Measurements from ENCODE around the gene OXGR1. TPM values are rescaled to one million over a fixed set of nuclear protein-coding genes. Genes with fewer than 3 reads are reported as not detected.

Gene OXGR1
- polyA plus RNA-seq, 1 donor from 2014 or later = not detected

GRCh38 chr13:96999091-96999490 lies 4.8 kb upstream of the OXGR1 start:
- no peaks in the 10 kb centered on the region for H3K9me3 ChIP-seq (ENCODE audit: low read length)
- H3F3A ChIP-seq (ENCODE audit: insufficient read depth, low read length, poor library complexity, severe bottlenecking) = no peaks in the 10 kb centered on the region
- no peak overlapping the region for H2AFZ ChIP-seq (ENCODE audit: low read depth, low read length)
- no peaks in the 10 kb centered on the region for H3K79me2 ChIP-seq (replicated peaks; ENCODE audit: insufficient read depth, low read length)
- H3K9ac ChIP-seq (ENCODE audit: low read length) = no peak overlapping the region
- H3K36me3 ChIP-seq (ENCODE audit: insufficient read depth, low read length) = no peaks in the 10 kb centered on the region
- H3K4me3 ChIP-seq (ENCODE audit: low read length) = no peak overlapping the region
- H3K9me2 ChIP-seq (ENCODE audit: insufficient read depth, low read length) = no peaks in the 10 kb centered on the region
- peaks cover 13% of the 10 kb centered on the region for H3K27me3 ChIP-seq (ENCODE audit: insufficient read depth, low read depth, low read length)
- TF ChIP-seq TAF1 (IDR thresholded peaks at IDR 0.05; ENCODE audit: low read depth) (no peak), SMC3 (conservative IDR thresholded peaks at IDR 0.05; ENCODE audit: poor library complexity) (no peak), REST (IDR thresholded peaks at IDR 0.05; ENCODE audit: borderline replicate concordance) (no peak), EP300 (conservative IDR thresholded peaks at IDR 0.05; ENCODE audit: poor library complexity, severe bottlenecking) (no peak), POLR2AphosphoS5 (IDR thresholded peaks at IDR 0.05) (no peak), MXI1 (conservative IDR thresholded peaks at IDR 0.05; ENCODE audit: poor library complexity, severe bottlenecking) (no peak), CTCF (IDR thresholded peaks at IDR 0.05; ENCODE audit: poor library complexity, severe bottlenecking) (no peak), EZH2 (IDR thresholded peaks at IDR 0.05; ENCODE audit: borderline replicate concordance, insufficient read depth, low read length, poor library complexity, severe bottlenecking) (no peak), RAD21 (conservative IDR thresholded peaks at IDR 0.05) (no peak)
- no peaks in the 10 kb centered on the region for H4K20me1 ChIP-seq (ENCODE audit: insufficient read depth)
- H3K27ac ChIP-seq (ENCODE audit: low read length) = no peak overlapping the region
- H3K4me2 ChIP-seq (ENCODE audit: low read length) = no peak overlapping the region

DNA sequence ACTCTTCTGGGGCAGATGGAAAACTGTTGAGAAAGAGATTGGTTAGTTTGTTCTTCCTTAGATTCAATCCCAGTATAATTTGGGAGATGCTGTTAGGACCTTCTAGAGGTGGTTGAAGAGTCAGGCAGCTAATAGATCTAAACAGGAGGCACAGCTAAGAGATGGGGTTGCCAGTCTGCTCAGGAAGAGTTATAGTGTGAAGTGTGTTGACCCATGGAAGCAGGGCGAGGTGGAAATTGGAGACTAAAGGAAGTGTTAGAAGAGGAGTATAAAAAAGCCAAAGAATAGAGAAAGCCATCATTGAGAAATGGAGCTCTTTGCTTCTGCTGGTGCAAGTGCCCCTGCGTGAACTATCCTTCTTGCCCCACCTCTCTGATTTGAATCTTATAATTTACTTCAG lies 3.8 kb upstream of the OXGR1 start:
- no peaks in the 10 kb centered on the region for H3F3A ChIP-seq (ENCODE audit: insufficient read depth, low read length, poor library complexity, severe bottlenecking)
- H3K9me3 ChIP-seq (ENCODE audit: low read length) = no peaks in the 10 kb centered on the region
- H3K9me2 ChIP-seq (ENCODE audit: insufficient read depth, low read length) = no peaks in the 10 kb centered on the region
- H3K4me3 ChIP-seq (ENCODE audit: low read length) = no peak overlapping the region
- no peaks in the 10 kb centered on the region for H4K20me1 ChIP-seq (ENCODE audit: insufficient read depth)
- H2AFZ ChIP-seq (ENCODE audit: low read depth, low read length) = no peak overlapping the region
- TF ChIP-seq MXI1 (conservative IDR thresholded peaks at IDR 0.05; ENCODE audit: poor library complexity, severe bottlenecking) = no peak
- no peak for TF ChIP-seq SMC3 (conservative IDR thresholded peaks at IDR 0.05; ENCODE audit: poor library complexity)
- TF ChIP-seq EZH2 (IDR thresholded peaks at IDR 0.05; ENCODE audit: borderline replicate concordance, insufficient read depth, low read length, poor library complexity, severe bottlenecking) = no peak
- no peak for TF ChIP-seq REST (IDR thresholded peaks at IDR 0.05; ENCODE audit: borderline replicate concordance)
- TF ChIP-seq CTCF (IDR thresholded peaks at IDR 0.05; ENCODE audit: poor library complexity, severe bottlenecking) = no peak
- no peak for TF ChIP-seq POLR2AphosphoS5 (IDR thresholded peaks at IDR 0.05)
- TF ChIP-seq TAF1 (IDR thresholded peaks at IDR 0.05; ENCODE audit: low read depth) = no peak
- H3K27ac ChIP-seq (ENCODE audit: low read length) = no peak overlapping the region
- H3K4me2 ChIP-seq (ENCODE audit: low read length) = no peak overlapping the region
- H3K36me3 ChIP-seq (ENCODE audit: insufficient read depth, low read length) = no peaks in the 10 kb centered on the region
- no peaks in the 10 kb centered on the region for H3K79me2 ChIP-seq (replicated peaks; ENCODE audit: insufficient read depth, low read length)
- no peak overlapping the region for H3K9ac ChIP-seq (ENCODE audit: low read length)
- peaks cover 20% of the 10 kb centered on the region for H3K27me3 ChIP-seq (ENCODE audit: insufficient read depth, low read depth, low read length)

All from neural cell (in vitro differentiated cells).